HG03565 (cell line): Measurements from ENCODE around the gene SDHB.

Source experiments
- ATAC-seq: cut with Tn5 transposase; IDR thresholded peaks from one replicate; pipeline ENCODE4 v1.9.1; 2021; ENCODE audit warnings: mild to moderate bottlenecking, moderate library complexity; ENCODE audit not compliant: unreplicated experiment

SDHB gene

GRCh38 chr1:16971341-16972188, 82.3 kb downstream of the SDHB start:
- no peak for ATAC-seq

DNA sequence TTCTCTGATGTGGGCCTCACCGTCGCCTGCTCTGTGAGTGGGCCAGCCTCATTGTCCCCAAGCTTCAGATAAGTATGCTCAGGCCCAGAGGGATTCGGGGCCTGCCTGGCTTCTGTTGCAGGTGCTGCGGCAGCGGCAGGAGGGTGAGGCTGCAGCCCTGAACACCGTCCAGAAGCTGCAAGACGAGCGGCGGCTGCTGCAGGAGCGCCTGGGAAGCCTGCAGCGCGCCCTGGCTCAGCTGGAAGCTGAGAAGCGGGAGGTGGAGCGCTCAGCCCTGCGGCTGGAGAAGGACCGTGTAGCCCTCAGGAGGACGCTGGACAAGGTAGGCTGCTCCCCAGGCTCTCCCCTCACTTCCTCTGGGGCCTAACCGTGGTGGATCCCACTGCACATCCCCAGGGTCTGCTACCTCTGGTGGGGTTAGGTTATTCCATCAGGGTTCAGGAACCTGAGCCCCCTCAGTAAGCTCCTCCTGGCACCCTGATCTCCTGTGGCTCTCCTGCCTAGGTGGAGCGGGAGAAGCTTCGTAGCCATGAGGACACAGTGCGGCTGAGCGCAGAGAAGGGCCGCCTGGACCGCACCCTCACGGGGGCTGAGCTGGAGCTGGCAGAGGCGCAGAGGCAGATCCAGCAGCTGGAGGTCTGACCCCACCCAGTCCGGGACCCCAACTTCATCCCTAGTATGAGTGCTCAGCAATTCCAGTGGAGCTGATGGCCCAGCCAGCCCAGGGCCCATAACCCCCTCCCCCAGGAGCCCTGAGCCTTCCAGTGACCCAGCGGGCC, 83.5 kb downstream of the SDHB start:
- ATAC-seq, result no peak

GRCh38 chr1:16969651-16970050, 84.2 kb downstream of the SDHB start:
- ATAC-seq, result no peak

DNA sequence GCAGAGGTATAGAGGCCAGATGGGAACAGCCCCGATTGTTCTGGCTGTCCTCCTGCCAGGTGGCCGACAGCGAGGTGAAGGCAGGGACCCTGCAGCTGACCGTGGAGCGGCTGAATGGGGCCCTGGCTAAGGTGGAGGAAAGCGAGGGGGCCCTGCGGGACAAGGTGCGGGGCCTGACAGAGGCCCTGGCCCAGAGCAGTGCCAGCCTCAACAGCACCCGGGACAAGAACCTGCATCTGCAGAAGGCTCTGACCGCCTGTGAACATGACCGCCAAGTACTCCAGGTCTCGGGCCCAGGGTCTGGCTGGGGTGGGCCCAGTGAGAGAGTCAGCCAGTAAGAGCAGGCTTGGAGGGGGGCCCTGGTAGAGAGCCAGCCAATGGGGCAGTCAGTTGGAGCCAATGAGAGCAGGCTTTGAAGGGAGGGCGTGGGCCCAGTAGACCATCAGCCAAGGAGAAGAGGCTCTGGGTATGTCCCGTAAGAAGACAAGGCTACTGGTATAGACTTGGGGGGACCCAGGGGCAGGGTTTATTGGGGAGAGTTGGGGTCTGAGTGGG, 84.7 kb downstream of the SDHB start:
- ATAC-seq, result no peak
